Measurements from ENCODE around the gene BMPER. TPM values are rescaled to one million over a fixed set of nuclear protein-coding genes. Genes with fewer than 3 reads are reported as not detected.
"Not testable (repeated sequence)": the region's sequence is repeated elsewhere in the genome, so short reads cannot be mapped to it uniquely, and the experiment has no call there.

The BMPER gene
- total RNA-seq, 2 donors from 2014 or later, result not detected

- H3K27ac Mint-ChIP-seq, result no peak overlapping the region
- ATAC-seq, result no peak
Measured at GRCh38 chr7:34168013-34168412, 262.7 kb downstream of the BMPER start.

GRCh38 chr7:34174688-34175616 lies 269.6 kb downstream of the BMPER start:
- not testable (repeated sequence) for DNase-seq (ENCODE audit: low spot score in 2 of 2); H3K9me3 Mint-ChIP-seq; H3K36me3 Mint-ChIP-seq; ATAC-seq; H3K27ac Mint-ChIP-seq

More at GRCh38 chr7:34168013-34168412, 262.7 kb downstream of the BMPER start:
- no peak for DNase-seq (ENCODE audit: low spot score in 2 of 2)
- H3K9me3 Mint-ChIP-seq, result peaks cover 4 to 6% of the 10 kb centered on the region in 2 donors
- no peaks in the 10 kb centered on the region for H3K36me3 Mint-ChIP-seq

DNA sequence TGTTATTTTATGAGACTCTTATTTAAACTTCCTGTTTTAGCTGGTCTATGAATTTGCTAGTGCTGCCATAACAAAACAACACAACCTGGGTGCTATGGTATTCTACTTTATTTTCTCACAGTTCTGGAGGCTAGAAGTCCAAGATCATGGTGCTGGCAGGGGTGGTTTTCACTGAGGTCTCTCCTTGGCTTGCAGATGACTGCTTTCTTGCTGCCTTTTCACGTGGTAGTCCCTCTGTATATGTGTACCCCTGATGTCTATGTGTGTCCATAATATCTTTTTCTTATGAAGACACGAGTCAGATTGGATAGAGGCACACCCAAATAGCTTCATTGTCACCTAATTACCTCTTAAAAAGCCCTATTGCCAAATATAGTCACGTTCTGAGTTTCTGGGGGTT lies 270.5 kb downstream of the BMPER start:
- no peak for DNase-seq (ENCODE audit: low spot score in 2 of 2)
- Mint-ChIP-seq H3K27ac (no peak overlapping the region), H3K9me3 (peaks cover 4 to 6% of the 10 kb centered on the region in 2 donors), H3K36me3 (peaks cover 7 to 8% of the 10 kb centered on the region in 2 donors)
- no peak for ATAC-seq

GRCh38 chr7:34177476-34177875 lies 272.1 kb downstream of the BMPER start:
- peaks cover 8 to 11% of the 10 kb centered on the region in 2 donors for H3K36me3 Mint-ChIP-seq
- no peak for ATAC-seq
- no peak overlapping the region for H3K27ac Mint-ChIP-seq
- peaks cover 8 to 9% of the 10 kb centered on the region in 2 donors for H3K9me3 Mint-ChIP-seq
- no peak for DNase-seq (ENCODE audit: low spot score in 2 of 2)

DNA sequence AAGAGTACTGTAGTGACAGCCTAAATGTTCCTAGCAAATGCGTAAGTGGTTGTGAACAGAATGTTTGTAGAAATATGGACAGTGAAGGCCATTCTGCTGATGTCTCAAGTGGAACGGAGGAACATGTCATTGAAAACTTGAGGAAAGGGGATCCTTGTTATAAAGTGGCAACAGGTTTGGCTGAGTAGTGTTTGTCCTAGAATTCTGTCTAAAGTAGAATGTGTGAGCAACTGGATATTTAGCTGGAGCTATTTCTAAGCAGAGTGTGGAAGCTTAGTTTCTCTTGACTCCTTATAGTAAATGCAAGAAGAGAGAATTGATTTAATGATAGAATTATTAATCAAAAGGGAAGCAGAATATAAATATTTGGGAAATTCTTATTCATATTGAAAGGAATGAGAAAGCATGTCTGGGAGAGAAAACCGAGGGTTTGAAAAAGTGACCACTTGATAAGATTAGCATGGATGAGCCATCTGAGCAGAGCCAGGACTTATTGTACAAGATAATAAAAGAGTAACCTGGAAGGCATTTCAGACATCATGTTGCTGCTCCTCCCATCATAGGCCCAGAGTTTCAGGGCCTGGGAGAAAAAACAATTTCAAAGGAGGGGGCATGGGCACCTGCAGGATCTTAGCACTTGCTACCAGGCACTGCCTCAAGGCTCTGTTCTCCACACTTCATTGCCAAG lies 276.1 kb downstream of the BMPER start:
- Mint-ChIP-seq H3K36me3 (peaks cover 0 to 4% of the 10 kb centered on the region in 2 donors), H3K9me3 (peaks cover 3 to 4% of the 10 kb centered on the region in 2 donors), H3K27ac (no peak overlapping the region)
- DNase-seq (ENCODE audit: low spot score in 2 of 2) (no peak), ATAC-seq (no peak)

- no peak overlapping the region for H3K27ac Mint-ChIP-seq
- no peak for ATAC-seq
- peaks cover 3 to 4% of the 10 kb centered on the region in 2 donors for H3K9me3 Mint-ChIP-seq
- H3K36me3 Mint-ChIP-seq, result peaks cover 0 to 4% of the 10 kb centered on the region in 2 donors
- DNase-seq (ENCODE audit: low spot score in 2 of 2), result no peak
Measured at GRCh38 chr7:34184466-34184865, 279.1 kb downstream of the BMPER start.

DNA sequence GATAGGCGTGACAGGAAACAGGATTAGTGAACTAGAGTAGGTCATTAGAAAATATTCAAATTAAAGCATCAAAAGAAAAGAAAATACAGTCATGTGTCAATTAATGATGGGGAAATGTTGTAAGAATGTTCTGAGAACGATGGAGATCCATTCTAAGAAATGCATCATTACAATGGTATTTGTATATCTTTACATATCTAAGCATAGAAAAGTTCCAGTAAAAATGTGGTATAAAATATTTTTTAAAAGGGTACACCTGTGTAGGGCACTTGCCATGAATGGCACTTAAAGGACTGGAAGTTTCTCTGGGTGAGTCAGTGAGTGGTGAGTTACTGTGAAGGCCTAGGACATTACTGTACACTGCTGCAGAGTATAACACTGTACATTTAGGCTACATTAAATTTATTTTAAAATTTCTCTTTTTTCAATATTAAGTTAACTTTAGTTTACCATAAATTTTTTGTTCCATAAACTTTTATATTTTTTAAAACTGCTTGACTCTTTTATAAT lies 282.5 kb downstream of the BMPER start:
- peaks cover 9 to 11% of the 10 kb centered on the region in 2 donors for H3K9me3 Mint-ChIP-seq
- DNase-seq (ENCODE audit: low spot score in 2 of 2) (no peak), ATAC-seq (no peak)
- H3K36me3 Mint-ChIP-seq, result no peaks in the 10 kb centered on the region
- no peak overlapping the region for H3K27ac Mint-ChIP-seq

- H3K27ac Mint-ChIP-seq, result no peak overlapping the region
- H3K36me3 Mint-ChIP-seq, result no peaks in the 10 kb centered on the region
- no peak for ATAC-seq
- H3K9me3 Mint-ChIP-seq, result peaks cover 9 to 11% of the 10 kb centered on the region in 2 donors
- no peak for DNase-seq (ENCODE audit: low spot score in 2 of 2)
Measured at GRCh38 chr7:34189031-34189430, 283.7 kb downstream of the BMPER start.

DNA sequence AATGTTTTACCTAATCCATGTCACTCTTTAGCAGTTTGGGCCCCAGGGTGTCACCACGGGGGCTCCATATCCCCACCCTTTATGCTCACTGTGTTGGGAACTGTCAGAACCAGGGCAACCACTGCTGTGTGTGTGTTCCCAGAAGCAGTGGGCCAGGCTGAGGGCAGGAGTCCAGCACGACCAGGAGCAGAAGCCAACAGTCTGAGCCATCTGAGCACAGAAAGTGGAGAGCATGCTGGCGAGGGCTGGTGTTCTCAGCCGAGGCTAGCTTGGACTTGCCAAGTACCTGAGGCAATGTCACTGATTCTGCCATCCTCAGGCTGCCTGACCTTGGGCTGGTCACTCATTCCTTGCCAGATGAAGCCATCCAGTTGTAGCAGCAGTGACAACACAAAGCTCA lies 285.0 kb downstream of the BMPER start:
- H3K27ac Mint-ChIP-seq, result no peak overlapping the region
- no peaks in the 10 kb centered on the region for H3K36me3 Mint-ChIP-seq
- peaks cover 9 to 11% of the 10 kb centered on the region in 2 donors for H3K9me3 Mint-ChIP-seq
- ATAC-seq (no peak), DNase-seq (ENCODE audit: low spot score in 2 of 2) (no peak)

DNA sequence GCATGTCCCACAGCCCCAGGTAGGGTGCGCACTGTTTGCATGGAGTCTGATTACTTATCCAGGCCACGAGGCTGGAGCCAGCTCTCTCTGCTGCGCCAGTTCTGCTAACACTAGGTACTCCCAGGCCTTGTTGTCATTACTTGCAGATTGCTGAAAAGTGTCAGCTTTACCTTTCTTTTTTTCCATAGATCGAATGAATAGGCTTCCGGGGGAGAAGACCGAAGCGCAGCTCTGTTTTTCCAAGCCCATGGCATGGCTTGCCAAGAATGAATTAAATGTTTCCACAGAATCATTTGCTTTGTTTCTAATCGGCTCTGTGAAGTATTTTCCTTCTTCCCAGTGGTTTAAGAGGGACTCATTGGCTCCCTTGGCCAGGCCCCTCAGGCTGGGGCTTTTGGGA lies 285.8 kb downstream of the BMPER start:
- ATAC-seq (no peak), DNase-seq (ENCODE audit: low spot score in 2 of 2) (no peak)
- Mint-ChIP-seq H3K9me3 (peaks cover 9 to 11% of the 10 kb centered on the region in 2 donors), H3K27ac (no peak overlapping the region), H3K36me3 (no peaks in the 10 kb centered on the region)

- ATAC-seq (no peak), DNase-seq (ENCODE audit: low spot score in 2 of 2) (no peak)
- H3K27ac Mint-ChIP-seq, result no peak overlapping the region
- no peaks in the 10 kb centered on the region for H3K36me3 Mint-ChIP-seq
- peaks cover 9 to 11% of the 10 kb centered on the region in 2 donors for H3K9me3 Mint-ChIP-seq
Measured at GRCh38 chr7:34191771-34192479, 286.6 kb downstream of the BMPER start.

DNA sequence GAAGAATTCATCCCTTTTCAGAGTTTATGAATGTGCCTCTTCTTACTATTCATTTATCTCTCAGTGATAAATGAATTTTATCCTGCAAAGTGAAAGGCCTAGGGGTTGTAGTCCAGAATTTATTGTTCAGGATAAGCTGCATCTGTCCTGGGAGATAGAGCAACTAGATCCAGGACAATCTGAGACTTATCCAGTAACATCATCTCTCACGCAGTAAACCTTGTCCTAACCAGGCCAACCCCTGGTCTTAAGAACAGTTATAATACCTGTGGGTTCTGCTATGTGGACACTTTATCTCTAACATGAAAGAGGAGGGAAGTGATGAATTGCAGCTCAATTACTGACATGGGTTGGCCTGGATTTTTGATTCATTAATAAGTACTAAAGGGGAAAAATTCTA lies 287.6 kb downstream of the BMPER start:
- Mint-ChIP-seq H3K9me3 (peaks cover 9 to 11% of the 10 kb centered on the region in 2 donors), H3K27ac (no peak overlapping the region), H3K36me3 (no peaks in the 10 kb centered on the region)
- DNase-seq (ENCODE audit: low spot score in 2 of 2) (no peak), ATAC-seq (no peak)

GRCh38 chr7:34198231-34198641 lies 292.9 kb downstream of the BMPER start:
- Mint-ChIP-seq H3K9me3 (no peaks in the 10 kb centered on the region), H3K27ac (no peak overlapping the region), H3K36me3 (no peaks in the 10 kb centered on the region)
- DNase-seq (ENCODE audit: low spot score in 2 of 2) (no peak), ATAC-seq (no peak)
